GM19324 (cell line): ENCODE results near the gene COG4.
"Not testable (repeated sequence)": the region's sequence is repeated elsewhere in the genome, so short reads cannot be mapped to it uniquely, and the experiment has no call there.

ENCODE experiments used
- ATAC-seq: cut with Tn5 transposase; IDR thresholded peaks from one replicate; pipeline ENCODE4 v1.9.1; 2021; ENCODE audit warnings: mild to moderate bottlenecking, moderate library complexity; ENCODE audit not compliant: unreplicated experiment, low FRiP score

Gene COG4

GRCh38 chr16:70529051-70529777 lies 5.9 kb upstream of the COG4 start:
- ATAC-seq = no peak

GRCh38 chr16:70527315-70527996 lies 4.1 kb upstream of the COG4 start:
- ATAC-seq = no peak

- no peak for ATAC-seq
Observed at GRCh38 chr16:70526403-70526802, 3.0 kb upstream of the COG4 start.

- ATAC-seq = not testable (repeated sequence)
Observed at GRCh38 chr16:70524399-70524825, 1.1 kb upstream of the COG4 start.

GRCh38 chr16:70523743-70524398 lies 517 bp upstream of the COG4 start, which contains the start of gene SF3B3:
Gene SF3B3 (plus strand): TSS chr16:70523816. CDS start chr16:70526657, 2,841 bp downstream.
- ATAC-seq = peak; percentile 59

GRCh38 chr16:70522216-70523075 lies 908 bp downstream of the COG4 start:
- ATAC-seq = no peak

- no peak for ATAC-seq
Observed at GRCh38 chr16:70520612-70521297, 2.6 kb downstream of the COG4 start.

GRCh38 chr16:70512456-70512855 lies 10.9 kb downstream of the COG4 start:
- ATAC-seq = no peak

- ATAC-seq = no peak
Observed at GRCh38 chr16:70511833-70512232, 11.5 kb downstream of the COG4 start.

- ATAC-seq = no peak
Observed at GRCh38 chr16:70510216-70510615, 13.1 kb downstream of the COG4 start.

- no peak for ATAC-seq
Observed at GRCh38 chr16:70508752-70509151, 14.6 kb downstream of the COG4 start.

- ATAC-seq = no peak
Observed at GRCh38 chr16:70496513-70496912, 26.8 kb downstream of the COG4 start.

- no peak for ATAC-seq
Observed at GRCh38 chr16:70495425-70496182, 27.8 kb downstream of the COG4 start.

- ATAC-seq = no peak
Observed at GRCh38 chr16:70494777-70495176, 28.6 kb downstream of the COG4 start.

- no peak for ATAC-seq
Observed at GRCh38 chr16:70494202-70494770, 29.1 kb downstream of the COG4 start.

- no peak for ATAC-seq
Observed at GRCh38 chr16:70493802-70494201, 29.6 kb downstream of the COG4 start.

GRCh38 chr16:70490261-70490660 lies 33.1 kb downstream of the COG4 start:
- no peak for ATAC-seq

- no peak for ATAC-seq
Observed at GRCh38 chr16:70484867-70485266, 38.5 kb downstream of the COG4 start.

- no peak for ATAC-seq
Observed at GRCh38 chr16:70483426-70483825, 39.9 kb downstream of the COG4 start.
